ENCODE results near the gene FTO. TPM values are rescaled to one million over a fixed set of nuclear protein-coding genes. Genes with fewer than 3 reads are reported as not detected.

The FTO gene
- total and polyA plus RNA-seq, 5 donors from 2014 or later = 58.6 to 97.6 (median 93.4) TPM

- Mint-ChIP-seq H3K9me3 (no peaks in the 10 kb centered on the region), H3K4me3 (no peak overlapping the region), H3K27me3 (no peaks in the 10 kb centered on the region), H3K27ac (peak overlapping the region in 1 of 3 donors; percentile 79), H3K4me1 (peaks cover 27 to 46% (median 32%) of the 10 kb centered on the region in 4 donors), H3K36me3 (peaks cover 3% of the 10 kb centered on the region)
- no peaks in the 10 kb centered on the region for H3K36me3 ChIP-seq (ENCODE audit: control insufficient read depth, insufficient read depth, low read length)
- ATAC-seq (ENCODE audit: low read depth in 2 of 2) (no peak), DNase-seq (no peak)
- H3K9me3 ChIP-seq (ENCODE audit: control insufficient read depth in 2 of 2, low read length in 2 of 2) = no peaks in the 10 kb centered on the region
- H3K4me1 ChIP-seq (ENCODE audit: control insufficient read depth, insufficient read depth, low read length, poor library complexity, severe bottlenecking) = no peaks in the 10 kb centered on the region
- no peaks in the 10 kb centered on the region for H3K27me3 ChIP-seq (ENCODE audit: control insufficient read depth, insufficient read depth, low read length)
- H3K4me3 ChIP-seq (ENCODE audit: low read depth, low read length) = no peak overlapping the region
- H3K27ac ChIP-seq (ENCODE audit: insufficient read depth, low read length, poor library complexity, severe bottlenecking) = no peak overlapping the region
Observed at GRCh38 chr16:53785044-53785443, 81.1 kb downstream of the FTO start.

GRCh38 chr16:53785916-53786315 lies 82.0 kb downstream of the FTO start:
- DNase-seq (no peak), ATAC-seq (ENCODE audit: low read depth in 2 of 2) (no peak)
- Mint-ChIP-seq H3K36me3 (peaks cover 3% of the 10 kb centered on the region), H3K9me3 (no peaks in the 10 kb centered on the region), H3K4me1 (peaks cover 27 to 46% (median 37%) of the 10 kb centered on the region in 4 donors), H3K27me3 (no peaks in the 10 kb centered on the region), H3K27ac (no peak overlapping the region), H3K4me3 (no peak overlapping the region)
- Histone ChIP-seq H3K4me3 (ENCODE audit: low read depth, low read length) (no peak overlapping the region), H3K27ac (ENCODE audit: insufficient read depth, low read length, poor library complexity, severe bottlenecking) (no peak overlapping the region), H3K36me3 (ENCODE audit: control insufficient read depth, insufficient read depth, low read length) (no peaks in the 10 kb centered on the region), H3K9me3 (ENCODE audit: control insufficient read depth in 2 of 2, low read length in 2 of 2) (no peaks in the 10 kb centered on the region), H3K4me1 (ENCODE audit: control insufficient read depth, insufficient read depth, low read length, poor library complexity, severe bottlenecking) (no peaks in the 10 kb centered on the region), H3K27me3 (ENCODE audit: control insufficient read depth, insufficient read depth, low read length) (no peaks in the 10 kb centered on the region)

GRCh38 chr16:53787423-53787822 lies 83.5 kb downstream of the FTO start:
- H3K4me1 Mint-ChIP-seq = peaks cover 23 to 38% (median 34%) of the 10 kb centered on the region in 4 donors
- H3K27me3 Mint-ChIP-seq = no peaks in the 10 kb centered on the region
- no peak overlapping the region for H3K4me3 ChIP-seq (ENCODE audit: low read depth, low read length)
- H3K4me3 Mint-ChIP-seq = no peak overlapping the region
- ATAC-seq (ENCODE audit: low read depth in 2 of 2) (no peak), DNase-seq (no peak)
- H3K9me3 ChIP-seq (ENCODE audit: control insufficient read depth in 2 of 2, low read length in 2 of 2) = no peaks in the 10 kb centered on the region
- peaks cover 3% of the 10 kb centered on the region for H3K36me3 Mint-ChIP-seq
- no peak overlapping the region for H3K27ac Mint-ChIP-seq
- H3K27ac ChIP-seq (ENCODE audit: insufficient read depth, low read length, poor library complexity, severe bottlenecking) = no peak overlapping the region
- no peaks in the 10 kb centered on the region for H3K36me3 ChIP-seq (ENCODE audit: control insufficient read depth, insufficient read depth, low read length)
- H3K4me1 ChIP-seq (ENCODE audit: control insufficient read depth, insufficient read depth, low read length, poor library complexity, severe bottlenecking) = no peaks in the 10 kb centered on the region
- no peaks in the 10 kb centered on the region for H3K9me3 Mint-ChIP-seq
- no peaks in the 10 kb centered on the region for H3K27me3 ChIP-seq (ENCODE audit: control insufficient read depth, insufficient read depth, low read length)

- Mint-ChIP-seq H3K27me3 (no peaks in the 10 kb centered on the region), H3K4me3 (no peak overlapping the region), H3K9me3 (no peaks in the 10 kb centered on the region), H3K27ac (no peak overlapping the region), H3K4me1 (peaks cover 18 to 40% (median 34%) of the 10 kb centered on the region in 4 donors), H3K36me3 (peaks cover 3% of the 10 kb centered on the region)
- Histone ChIP-seq H3K9me3 (ENCODE audit: control insufficient read depth in 2 of 2, low read length in 2 of 2) (no peaks in the 10 kb centered on the region), H3K27ac (ENCODE audit: insufficient read depth, low read length, poor library complexity, severe bottlenecking) (no peak overlapping the region), H3K4me1 (ENCODE audit: control insufficient read depth, insufficient read depth, low read length, poor library complexity, severe bottlenecking) (no peaks in the 10 kb centered on the region), H3K36me3 (ENCODE audit: control insufficient read depth, insufficient read depth, low read length) (no peaks in the 10 kb centered on the region), H3K4me3 (ENCODE audit: low read depth, low read length) (no peak overlapping the region), H3K27me3 (ENCODE audit: control insufficient read depth, insufficient read depth, low read length) (no peaks in the 10 kb centered on the region)
- ATAC-seq (ENCODE audit: low read depth in 2 of 2) (no peak), DNase-seq (no peak)
Observed at GRCh38 chr16:53789137-53789536, 85.2 kb downstream of the FTO start.

DNA sequence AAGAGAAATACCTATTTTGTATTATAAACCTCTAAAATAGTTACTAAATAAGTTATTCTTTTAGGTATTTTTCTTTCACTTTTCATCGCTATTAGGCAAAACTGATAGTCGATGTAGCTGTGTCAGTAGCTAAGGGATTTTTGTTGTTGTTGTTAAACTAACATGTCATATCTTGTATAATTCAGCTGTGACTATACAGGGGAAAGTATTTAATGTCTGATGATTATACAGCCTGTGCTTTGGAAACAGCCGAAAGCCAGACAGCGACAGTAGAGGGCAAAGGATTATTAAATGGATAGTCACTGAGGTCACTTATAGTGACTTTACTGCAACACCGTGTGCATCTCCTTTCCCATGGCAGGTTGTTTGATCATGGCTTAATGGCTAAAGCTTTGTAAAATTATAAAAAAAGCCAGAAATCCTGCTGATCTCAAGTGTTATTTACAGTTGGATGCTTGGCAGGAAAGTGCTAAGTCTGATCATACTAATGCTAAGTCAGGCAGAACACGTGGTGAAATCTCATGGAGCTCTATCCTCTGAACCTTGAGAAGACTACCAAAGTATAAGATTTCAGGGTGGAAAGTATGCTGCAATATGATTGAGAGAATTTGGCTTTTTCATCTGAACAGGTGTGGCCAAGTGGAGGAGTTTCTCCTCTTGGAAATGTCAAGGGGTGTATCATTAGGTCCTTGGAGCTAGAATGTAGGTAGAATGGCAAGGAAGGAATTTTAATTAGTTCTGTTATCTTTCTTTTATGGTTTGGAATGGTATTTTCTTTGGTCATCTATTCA lies 88.4 kb downstream of the FTO start:
- H3K36me3 ChIP-seq (ENCODE audit: control insufficient read depth, insufficient read depth, low read length) = no peaks in the 10 kb centered on the region

GRCh38 chr16:53803451-53803850 lies 99.5 kb downstream of the FTO start:
- Histone ChIP-seq H3K27ac (ENCODE audit: insufficient read depth, low read length, poor library complexity, severe bottlenecking) (no peak overlapping the region), H3K9me3 (ENCODE audit: control insufficient read depth in 2 of 2, low read length in 2 of 2) (peaks cover 0 to 4% of the 10 kb centered on the region in 2 experiments), H3K27me3 (ENCODE audit: control insufficient read depth, insufficient read depth, low read length) (no peaks in the 10 kb centered on the region), H3K4me1 (ENCODE audit: control insufficient read depth, insufficient read depth, low read length, poor library complexity, severe bottlenecking) (no peaks in the 10 kb centered on the region), H3K4me3 (ENCODE audit: low read depth, low read length) (no peak overlapping the region), H3K36me3 (ENCODE audit: control insufficient read depth, insufficient read depth, low read length) (no peaks in the 10 kb centered on the region)
- ATAC-seq (ENCODE audit: low read depth in 2 of 2) (no peak), DNase-seq (no peak)
- peaks cover 23 to 44% (median 38%) of the 10 kb centered on the region in 4 donors for H3K4me1 Mint-ChIP-seq
- H3K27me3 Mint-ChIP-seq = no peaks in the 10 kb centered on the region
- H3K27ac Mint-ChIP-seq = no peak overlapping the region
- no peaks in the 10 kb centered on the region for H3K36me3 Mint-ChIP-seq
- H3K9me3 Mint-ChIP-seq = peaks cover 0 to 4% (median 0%) of the 10 kb centered on the region in 7 donors
- no peak overlapping the region for H3K4me3 Mint-ChIP-seq

More for the DNA sequence above, 88.4 kb downstream of the FTO start:
- Histone ChIP-seq H3K4me3 (ENCODE audit: low read depth, low read length) (no peak overlapping the region), H3K27ac (ENCODE audit: insufficient read depth, low read length, poor library complexity, severe bottlenecking) (no peak overlapping the region), H3K27me3 (ENCODE audit: control insufficient read depth, insufficient read depth, low read length) (no peaks in the 10 kb centered on the region), H3K9me3 (ENCODE audit: control insufficient read depth in 2 of 2, low read length in 2 of 2) (no peaks in the 10 kb centered on the region), H3K4me1 (ENCODE audit: control insufficient read depth, insufficient read depth, low read length, poor library complexity, severe bottlenecking) (no peaks in the 10 kb centered on the region)
- Mint-ChIP-seq H3K4me1 (peaks cover 30 to 48% (median 36%) of the 10 kb centered on the region in 4 donors), H3K27ac (no peak overlapping the region), H3K36me3 (no peaks in the 10 kb centered on the region), H3K4me3 (no peak overlapping the region), H3K27me3 (no peaks in the 10 kb centered on the region), H3K9me3 (no peaks in the 10 kb centered on the region)
- DNase-seq = no peak
- ATAC-seq (ENCODE audit: low read depth in 2 of 2) = no peak

DNA sequence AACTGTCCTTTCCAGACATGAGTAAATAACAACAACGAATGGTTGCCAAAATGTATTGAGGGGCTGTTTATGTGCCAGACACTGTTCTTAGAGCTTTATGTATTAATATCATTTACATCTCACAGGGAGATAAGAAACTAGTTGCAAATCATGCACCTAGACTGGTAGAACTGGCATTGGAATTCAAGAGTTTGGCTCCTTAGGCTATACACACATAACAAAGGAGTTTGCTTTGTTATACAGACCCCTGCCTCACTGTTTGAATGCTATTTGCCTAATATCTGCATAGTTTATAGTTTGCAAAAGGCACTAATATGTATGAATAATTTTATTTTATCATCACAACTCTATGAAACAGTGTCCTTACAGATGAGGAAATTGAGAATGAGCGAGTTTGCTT lies 100.0 kb downstream of the FTO start:
- no peaks in the 10 kb centered on the region for H3K27me3 ChIP-seq (ENCODE audit: control insufficient read depth, insufficient read depth, low read length)
- H3K4me3 Mint-ChIP-seq = no peak overlapping the region
- H3K4me3 ChIP-seq (ENCODE audit: low read depth, low read length) = no peak overlapping the region
- no peaks in the 10 kb centered on the region for H3K36me3 ChIP-seq (ENCODE audit: control insufficient read depth, insufficient read depth, low read length)
- H3K4me1 Mint-ChIP-seq = peaks cover 23 to 46% (median 38%) of the 10 kb centered on the region in 4 donors
- H3K4me1 ChIP-seq (ENCODE audit: control insufficient read depth, insufficient read depth, low read length, poor library complexity, severe bottlenecking) = no peaks in the 10 kb centered on the region
- ATAC-seq (ENCODE audit: low read depth in 2 of 2) (no peak), DNase-seq (no peak)
- H3K36me3 Mint-ChIP-seq = no peaks in the 10 kb centered on the region
- no peaks in the 10 kb centered on the region for H3K27me3 Mint-ChIP-seq
- H3K9me3 Mint-ChIP-seq = peaks cover 0 to 4% (median 0%) of the 10 kb centered on the region in 7 donors
- H3K27ac Mint-ChIP-seq = no peak overlapping the region
- no peak overlapping the region for H3K27ac ChIP-seq (ENCODE audit: insufficient read depth, low read length, poor library complexity, severe bottlenecking)
- peaks cover 0 to 4% of the 10 kb centered on the region in 2 experiments for H3K9me3 ChIP-seq (ENCODE audit: control insufficient read depth in 2 of 2, low read length in 2 of 2)

GRCh38 chr16:53804467-53804866 lies 100.5 kb downstream of the FTO start:
- Histone ChIP-seq H3K4me1 (ENCODE audit: control insufficient read depth, insufficient read depth, low read length, poor library complexity, severe bottlenecking) (no peaks in the 10 kb centered on the region), H3K9me3 (ENCODE audit: control insufficient read depth in 2 of 2, low read length in 2 of 2) (peaks cover 0 to 4% of the 10 kb centered on the region in 2 experiments), H3K36me3 (ENCODE audit: control insufficient read depth, insufficient read depth, low read length) (no peaks in the 10 kb centered on the region), H3K27ac (ENCODE audit: insufficient read depth, low read length, poor library complexity, severe bottlenecking) (no peak overlapping the region), H3K4me3 (ENCODE audit: low read depth, low read length) (no peak overlapping the region), H3K27me3 (ENCODE audit: control insufficient read depth, insufficient read depth, low read length) (no peaks in the 10 kb centered on the region)
- Mint-ChIP-seq H3K36me3 (no peaks in the 10 kb centered on the region), H3K4me3 (no peak overlapping the region), H3K27ac (no peak overlapping the region), H3K4me1 (peaks cover 25 to 46% (median 37%) of the 10 kb centered on the region in 4 donors), H3K9me3 (peaks cover 0 to 4% (median 0%) of the 10 kb centered on the region in 7 donors), H3K27me3 (no peaks in the 10 kb centered on the region)
- DNase-seq (no peak), ATAC-seq (ENCODE audit: low read depth in 2 of 2) (no peak)

Data from CD4-positive, CD25-positive, alpha-beta regulatory T cell (primary cell).